H1 (cell line): ENCODE data around the gene DPP8. TPM values are rescaled to one million over a fixed set of nuclear protein-coding genes. Genes with fewer than 3 reads are reported as not detected.

Source experiments
- CEBPB ChIP-seq: IDR thresholded peaks from 2 replicates; pipeline ENCODE4 v1.6.1; 2012; ENCODE audit warnings: low read depth, low read length
- FOSL1 ChIP-seq: IDR thresholded peaks from 2 replicates; pipeline ENCODE4 v1.6.1; 2011; ENCODE audit warnings: mild to moderate bottlenecking, low read depth, low read length, moderate library complexity; ENCODE audit not compliant: insufficient read depth
- NRF1 ChIP-seq: IDR thresholded peaks from 2 replicates; pipeline ENCODE4 v1.6.1; 2011; ENCODE audit warnings: mild to moderate bottlenecking, low read depth, low read length, improper control_type of control experiment
- RAD21 ChIP-seq, 2 experiments: IDR thresholded peaks in 1 of 2; conservative IDR thresholded peaks in 1 of 2; 2 replicates each; pipeline ENCODE4 v1.6.1; 2011; ENCODE audit warnings: low read depth in 2 of 2, low read length in 2 of 2, improper control_type of control experiment in 1 of 2, inconsistent platforms in 1 of 2, mild to moderate bottlenecking in 1 of 2, moderate library complexity in 1 of 2
- ZNF274 ChIP-seq: IDR thresholded peaks from 2 replicates; pipeline ENCODE4 v1.7.0; 2012; ENCODE audit warnings: low read length, borderline replicate concordance; ENCODE audit errors: extremely low read depth
- polyA plus RNA-seq, 7 experiments: library from polyadenylated mRNA; depleted of rRNA in 3 of 7; stranded (reverse) in 5 of 7; unstranded in 2 of 7; fragments of >200 nt in 5 of 7; fragments of 200-250 nt in 2 of 7; gene quantifications; 1 replicate in 5 of 7; 2 replicates in 1 of 7; 4 replicates in 1 of 7; pipeline versions ENCODE4 v1.2.1 to v1.2.3, GENCODE V29; 2011 to 2013; ENCODE audit warnings: missing spikeins in 2 of 7, mixed read lengths in 2 of 7
- total RNA-seq: library from RNA; stranded (reverse); fragmentation: NEBNext Ultra II Directional; extraction: Animal tissue kit (Norgen Biotek cat#: 25700); gene quantifications from 2 replicates; pipeline ENCODE4 v1.2.1, GENCODE V29; 2021

The DPP8 gene
- total and polyA plus RNA-seq, 2 of the 8 experiments (the other 6 are each of a cell fraction or from before 2014, with no cell fraction given): 9.9 to 26.0 TPM

GRCh38 chr15:65413051-65413759 lies 104.3 kb downstream of the DPP8 start (continued):
- TF ChIP-seq FOSL1 (no peak), RAD21 (IDR thresholded peaks at IDR 0.05 in 1 of 2, conservative IDR thresholded peaks at IDR 0.05 in 1 of 2; ENCODE audit: low read depth in 2 of 2, low read length in 2 of 2) (no peak), NRF1 (no peak), ZNF274 (no peak), CEBPB (no peak)
